ENCODE results near the gene DPP10. TPM values are rescaled to one million over a fixed set of nuclear protein-coding genes. Genes with fewer than 3 reads are reported as not detected.

DPP10 gene
- total and polyA plus RNA-seq, 9 donors: 0.12 to 5.9 (median 0.64) TPM; not detected in 3

- no peak for DNase-seq
- Histone ChIP-seq H3K4me1 (ENCODE audit: insufficient read depth) (no peaks in the 10 kb centered on the region), H3K27me3 (no peaks in the 10 kb centered on the region), H3K9me3 (no peaks in the 10 kb centered on the region), H3K36me3 (no peaks in the 10 kb centered on the region), H3K4me3 (no peak overlapping the region), H3K27ac (no peak overlapping the region)
- TF ChIP-seq POLR2A (IDR thresholded peaks at IDR 0.05) (no peak), EP300 (IDR thresholded peaks at IDR 0.05) (no peak), CTCF (IDR thresholded peaks at IDR 0.05) (no peak)
- intact Hi-C loops (cut with DNase I): no loop called here
- WGBS, 3 donors: 48 to 63% (median 53%) methylated on average over 3 of the region's 3 CpGs
Observed at GRCh38 chr2:115596659-115597375, 1154.4 kb downstream of the DPP10 start.

DNA sequence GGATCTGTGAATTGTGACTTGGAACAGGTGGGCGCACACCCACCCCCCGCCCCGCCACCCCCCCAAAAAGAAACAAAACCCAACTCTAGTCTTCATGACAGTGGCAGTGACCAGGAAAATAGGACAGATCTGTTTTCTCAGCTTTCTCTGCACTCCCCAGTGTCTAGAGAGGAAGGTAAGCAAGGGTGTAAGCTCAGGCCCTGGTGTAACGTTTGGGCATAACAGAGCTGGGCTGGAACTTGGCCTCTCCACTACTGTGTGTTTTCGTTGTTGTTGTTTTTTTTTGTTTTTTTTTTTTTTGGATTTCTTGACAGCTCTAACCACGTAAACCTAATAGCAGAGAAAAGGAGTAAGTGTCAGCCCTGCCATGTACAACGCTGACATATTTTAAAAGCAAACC is 1160.8 kb downstream of the DPP10 start:
- Histone ChIP-seq H3K27me3 (no peaks in the 10 kb centered on the region), H3K27ac (no peak overlapping the region), H3K4me3 (no peak overlapping the region), H3K4me1 (ENCODE audit: insufficient read depth) (no peaks in the 10 kb centered on the region), H3K36me3 (no peaks in the 10 kb centered on the region), H3K9me3 (no peaks in the 10 kb centered on the region)
- whole genome bisulfite sequencing, 3 donors: 69 to 83% (median 74%) methylated on average over 7 of the region's 7 CpGs
- TF ChIP-seq EP300 (IDR thresholded peaks at IDR 0.05) (no peak), CTCF (IDR thresholded peaks at IDR 0.05) (no peak), POLR2A (IDR thresholded peaks at IDR 0.05) (no peak)
- no peak for DNase-seq
- intact Hi-C loops (cut with DNase I): no loop called here

GRCh38 chr2:115606350-115606749 is 1163.9 kb downstream of the DPP10 start:
- no peaks in the 10 kb centered on the region for H3K27me3 ChIP-seq
- DNase-seq: no peak
- no peak for TF ChIP-seq POLR2A (IDR thresholded peaks at IDR 0.05)
- TF ChIP-seq EP300 (IDR thresholded peaks at IDR 0.05): no peak
- TF ChIP-seq CTCF (IDR thresholded peaks at IDR 0.05): no peak
- H3K4me3 ChIP-seq: no peak overlapping the region
- no peaks in the 10 kb centered on the region for H3K4me1 ChIP-seq (ENCODE audit: insufficient read depth)
- intact Hi-C loops (cut with DNase I): no loop called here
- no peaks in the 10 kb centered on the region for H3K36me3 ChIP-seq
- WGBS, 3 donors: 29 to 64% (median 32%) methylated on average over 1 of the region's 1 CpG
- no peaks in the 10 kb centered on the region for H3K9me3 ChIP-seq
- no peak overlapping the region for H3K27ac ChIP-seq

GRCh38 chr2:115609978-115610377 is 1167.5 kb downstream of the DPP10 start:
- Histone ChIP-seq H3K36me3 (no peaks in the 10 kb centered on the region), H3K4me1 (ENCODE audit: insufficient read depth) (no peaks in the 10 kb centered on the region), H3K27ac (no peak overlapping the region), H3K4me3 (no peak overlapping the region), H3K9me3 (no peaks in the 10 kb centered on the region), H3K27me3 (no peaks in the 10 kb centered on the region)
- intact Hi-C loops (cut with DNase I): no loop called here
- 49 to 70% (median 54%) methylated on average over 2 of the region's 2 CpGs for WGBS, 3 donors
- no peak for DNase-seq
- TF ChIP-seq EP300 (IDR thresholded peaks at IDR 0.05) (no peak), CTCF (IDR thresholded peaks at IDR 0.05) (no peak), POLR2A (IDR thresholded peaks at IDR 0.05) (no peak)
